Naive thymus-derived CD4-positive, alpha-beta T cell (primary cell): Measurements from ENCODE around the gene ETV6. TPM values are rescaled to one million over a fixed set of nuclear protein-coding genes. Genes with fewer than 3 reads are reported as not detected.
"Not testable (repeated sequence)": the region's sequence is repeated elsewhere in the genome, so short reads cannot be mapped to it uniquely, and the experiment has no call there.

Experiments
- ATAC-seq: fragments of 150-1000 bp; cut with Tn5 transposase; 2 replicates; pipeline ENCODE4 v1.10.0; 2021; ENCODE audit warnings: mild to moderate bottlenecking, moderate library complexity
- CTCF ChIA-PET: fragments of 350-600 bp; sonication (Branson Sonifier 250); formaldehyde crosslinking; loops from one replicate; lab custom pipeline; 2021; ENCODE audit warnings: antibody characterized with exemption; lab: Charles Lee
- POLR2A ChIA-PET: fragments of 350-600 bp; sonication (Branson Sonifier 250); formaldehyde crosslinking; loops from one replicate; lab custom pipeline; 2021; ENCODE audit warnings: antibody characterized with exemption, inconsistent platforms; lab: Charles Lee
- DNase-seq, 9 donors: peaks; one replicate each; pipeline versions ENCODE4 v3.0.0 to v3.0.0-alpha.2; 2020 to 2022; ENCODE audit warnings: mixed read lengths in 1 of 9
- H3K27ac ChIP-seq: one replicate; pipeline ENCODE4 v1.7.0; 2013; ENCODE audit warnings: mild to moderate bottlenecking, low read depth, low read length, moderate library complexity
- H3K27me3 ChIP-seq, 2 donors: one replicate each; pipeline ENCODE4 v1.7.0; 2013; ENCODE audit warnings: low read length in 2 of 2, mild to moderate bottlenecking in 2 of 2, moderate library complexity in 2 of 2; ENCODE audit not compliant: control insufficient read depth in 2 of 2, insufficient read depth in 2 of 2
- H3K36me3 ChIP-seq, 3 experiments: 1 replicate in 2 of 3; 2 replicates in 1 of 3; pipeline ENCODE4 v1.7.0; 2013; ENCODE audit warnings: low read length in 3 of 3, mild to moderate bottlenecking in 3 of 3, moderate library complexity in 1 of 3; ENCODE audit not compliant: insufficient read depth in 3 of 3, control insufficient read depth in 2 of 3
- H3K4me1 ChIP-seq, 2 donors: one replicate each; pipeline ENCODE4 v1.7.0; 2013; ENCODE audit warnings: low read length in 2 of 2, mild to moderate bottlenecking in 2 of 2, moderate library complexity in 1 of 2; ENCODE audit not compliant: control insufficient read depth in 2 of 2, insufficient read depth in 2 of 2
- H3K4me3 ChIP-seq: 2 replicates; pipeline ENCODE4 v1.7.0; 2013; ENCODE audit warnings: mild to moderate bottlenecking, low read length
- H3K9me3 ChIP-seq, 3 experiments: 1 replicate in 2 of 3; 2 replicates in 1 of 3; pipeline ENCODE4 v1.7.0; 2013; ENCODE audit warnings: low read length in 3 of 3; ENCODE audit not compliant: control insufficient read depth in 2 of 3
- H3K27ac Mint-ChIP-seq, 9 donors: one replicate each; pipeline ENCODE4 v1.8.0; 2020 to 2022; ENCODE audit warnings: mixed read lengths in 9 of 9, mild to moderate bottlenecking in 8 of 9, moderate library complexity in 5 of 9, inconsistent platforms in 2 of 9
- H3K27me3 Mint-ChIP-seq, 5 donors: one replicate each; pipeline ENCODE4 v1.8.0; 2021 to 2022; ENCODE audit warnings: mixed read lengths in 5 of 5, mild to moderate bottlenecking in 1 of 5
- H3K36me3 Mint-ChIP-seq, 5 donors: one replicate each; pipeline ENCODE4 v1.8.0; 2020 to 2022; ENCODE audit warnings: mixed read lengths in 5 of 5, mild to moderate bottlenecking in 3 of 5, inconsistent platforms in 1 of 5
- H3K4me1 Mint-ChIP-seq, 7 donors: one replicate each; pipeline ENCODE4 v1.8.0; 2020 to 2022; ENCODE audit warnings: mixed read lengths in 7 of 7, mild to moderate bottlenecking in 3 of 7, inconsistent platforms in 1 of 7
- H3K4me3 Mint-ChIP-seq, 10 donors: one replicate each; pipeline ENCODE4 v1.8.0; 2020 to 2022; ENCODE audit warnings: mild to moderate bottlenecking in 10 of 10, mixed read lengths in 10 of 10, moderate library complexity in 6 of 10, inconsistent platforms in 2 of 10
- H3K9me3 Mint-ChIP-seq, 11 donors: one replicate each; pipeline ENCODE4 v1.8.0; 2020 to 2022; ENCODE audit warnings: mixed read lengths in 11 of 11, mild to moderate bottlenecking in 4 of 11, inconsistent platforms in 1 of 11, moderate library complexity in 1 of 11
- intact Hi-C, 2 donors: fragments of 100-400 bp; cut with micrococcal nuclease; formaldehyde crosslinking; loops; one replicate each; pipeline ENCODE4 v1.15.1; 2023
- polyA plus RNA-seq, 2 donors: library from polyadenylated mRNA; unstranded; fragments of 300-500 nt; fragmentation: Illumina TruSeq; gene quantifications; one replicate each; pipeline ENCODE4 v1.2.3, GENCODE V29; 2021
- total RNA-seq, 6 experiments: library from RNA in 5 of 6; stranded (reverse) in 5 of 6; gene quantifications; 1 replicate in 5 of 6; 2 replicates in 1 of 6; pipeline ENCODE4 v1.2.3 and lab custom pipeline; 2021 to 2026

Gene ETV6
- total and polyA plus RNA-seq, 7 experiments from 2014 or later = 2.2 to 70.3 (median 25.3) TPM

GRCh38 chr12:11907625-11908024 is 258.2 kb downstream of the ETV6 start:
- CTCF ChIA-PET = no interaction called here
- peaks cover 5 to 45% (median 14%) of the 10 kb centered on the region in 5 donors for H3K36me3 Mint-ChIP-seq

GRCh38 chr12:11909406-11909805 is 259.9 kb downstream of the ETV6 start:
- CTCF ChIA-PET, H3K4me3 ChIP-seq, H3K27me3 Mint-ChIP-seq, intact Hi-C loops, H3K4me3 Mint-ChIP-seq, H3K9me3 ChIP-seq, H3K27me3 ChIP-seq, H3K36me3 ChIP-seq, DNase-seq, ATAC-seq, H3K27ac Mint-ChIP-seq, H3K27ac ChIP-seq, POLR2A ChIA-PET, H3K4me1 ChIP-seq: not testable (repeated sequence)
- H3K4me1 Mint-ChIP-seq = peaks cover 5 to 23% (median 18%) of the 10 kb centered on the region in 7 donors
- H3K36me3 Mint-ChIP-seq = peaks cover 5 to 42% (median 14%) of the 10 kb centered on the region in 5 donors
- H3K9me3 Mint-ChIP-seq = peaks cover 5 to 37% (median 14%) of the 10 kb centered on the region in 11 donors

More at GRCh38 chr12:11907625-11908024, 258.2 kb downstream of the ETV6 start:
- no peaks in the 10 kb centered on the region for H3K27me3 ChIP-seq
- Mint-ChIP-seq H3K9me3 (peaks cover 5 to 37% (median 14%) of the 10 kb centered on the region in 11 donors), H3K4me3 (no peak overlapping the region), H3K4me1 (peaks cover 5 to 36% (median 30%) of the 10 kb centered on the region in 7 donors), H3K27me3 (peaks cover 0 to 4% (median 0%) of the 10 kb centered on the region in 5 donors), H3K27ac (no peak overlapping the region)
- H3K9me3 ChIP-seq = no peaks in the 10 kb centered on the region
- no peak for DNase-seq
- no peaks in the 10 kb centered on the region for H3K36me3 ChIP-seq
- H3K4me1 ChIP-seq = peaks cover 0 to under 1% of the 10 kb centered on the region in 2 donors
- POLR2A ChIA-PET = no interaction called here
- no peak overlapping the region for H3K27ac ChIP-seq
- no peak overlapping the region for H3K4me3 ChIP-seq
- ATAC-seq = no peak
- intact Hi-C loops = no loop called here

DNA sequence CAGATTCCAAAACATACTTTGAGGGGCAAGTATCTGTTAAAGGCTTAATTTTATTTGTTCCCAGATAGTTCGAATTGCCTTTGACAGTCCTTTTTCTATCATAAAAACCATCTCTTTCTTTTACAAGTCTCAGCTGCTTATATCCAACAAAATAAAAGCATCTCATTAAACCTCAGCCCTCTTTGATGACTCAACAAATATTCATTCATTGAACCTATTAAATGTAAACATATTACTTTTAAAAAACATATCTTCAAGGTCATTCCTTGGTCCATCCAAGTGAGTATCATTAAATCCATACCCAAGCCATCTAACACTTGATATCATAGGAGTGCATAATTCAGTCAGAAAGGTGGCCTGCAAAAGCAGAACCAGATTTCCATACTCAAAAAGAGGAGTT is 266.6 kb downstream of the ETV6 start:
- no peak overlapping the region for H3K4me3 Mint-ChIP-seq
- no peak overlapping the region for H3K27ac Mint-ChIP-seq
- peaks cover 0 to 7% (median 0%) of the 10 kb centered on the region in 7 donors for H3K4me1 Mint-ChIP-seq
- H3K36me3 ChIP-seq = no peaks in the 10 kb centered on the region
- ChIA-PET CTCF (interaction anchor here (0.6 kb wide), 1 partner anchor 14 kb away, joined by 4 read pairs; no protein-coding TSS in a partner anchor), POLR2A (interaction anchor here (0.6 to 1.1 kb wide), 2 partner anchors 74 to 102 kb away, joined by 3 read pairs; no protein-coding TSS in a partner anchor)
- no peak for ATAC-seq
- H3K27me3 ChIP-seq = no peaks in the 10 kb centered on the region
- no peak overlapping the region for H3K27ac ChIP-seq
- H3K27me3 Mint-ChIP-seq = peaks cover 0 to 6% (median 0%) of the 10 kb centered on the region in 5 donors
- peaks cover 0 to 17% (median 3%) of the 10 kb centered on the region in 11 donors for H3K9me3 Mint-ChIP-seq
- peaks cover 0 to 14% (median 4%) of the 10 kb centered on the region in 5 donors for H3K36me3 Mint-ChIP-seq
- DNase-seq = no peak
- no peaks in the 10 kb centered on the region for H3K9me3 ChIP-seq
- H3K4me3 ChIP-seq = no peak overlapping the region
- intact Hi-C loops = loop anchor here in 1 of 2 donors (2.0 to 5.0 kb wide), 2 partner anchors 91 to 117 kb away; no protein-coding TSS in a partner anchor
- no peaks in the 10 kb centered on the region for H3K4me1 ChIP-seq

GRCh38 chr12:11916771-11917170 is 267.3 kb downstream of the ETV6 start:
- Histone ChIP-seq H3K36me3 (no peaks in the 10 kb centered on the region), H3K4me3 (no peak overlapping the region), H3K4me1 (no peaks in the 10 kb centered on the region), H3K9me3 (no peaks in the 10 kb centered on the region), H3K27me3 (no peaks in the 10 kb centered on the region), H3K27ac (no peak overlapping the region)
- Mint-ChIP-seq H3K36me3 (peaks cover 0 to 12% (median 2%) of the 10 kb centered on the region in 5 donors), H3K4me1 (peaks cover 0 to 5% (median 0%) of the 10 kb centered on the region in 7 donors), H3K27ac (peak overlapping the region in 1 of 9 donors; percentile 16), H3K27me3 (peaks cover 0 to 5% (median 0%) of the 10 kb centered on the region in 5 donors), H3K4me3 (no peak overlapping the region), H3K9me3 (peaks cover 0 to 15% (median 2%) of the 10 kb centered on the region in 11 donors)
- intact Hi-C loops = loop anchor here in 1 of 2 donors (2.0 to 5.0 kb wide), 2 partner anchors 91 to 116 kb away; no protein-coding TSS in a partner anchor
- ChIA-PET POLR2A (interaction anchor here (0.6 to 1.1 kb wide), 2 partner anchors 74 to 102 kb away, joined by 3 read pairs; no protein-coding TSS in a partner anchor), CTCF (interaction anchor here (0.6 to 2.3 kb wide), 4 partner anchors 15 to 411 kb away, joined by 3 to 7 read pairs (median 4); no protein-coding TSS in a partner anchor)
- no peak for ATAC-seq
- DNase-seq = no peak

DNA sequence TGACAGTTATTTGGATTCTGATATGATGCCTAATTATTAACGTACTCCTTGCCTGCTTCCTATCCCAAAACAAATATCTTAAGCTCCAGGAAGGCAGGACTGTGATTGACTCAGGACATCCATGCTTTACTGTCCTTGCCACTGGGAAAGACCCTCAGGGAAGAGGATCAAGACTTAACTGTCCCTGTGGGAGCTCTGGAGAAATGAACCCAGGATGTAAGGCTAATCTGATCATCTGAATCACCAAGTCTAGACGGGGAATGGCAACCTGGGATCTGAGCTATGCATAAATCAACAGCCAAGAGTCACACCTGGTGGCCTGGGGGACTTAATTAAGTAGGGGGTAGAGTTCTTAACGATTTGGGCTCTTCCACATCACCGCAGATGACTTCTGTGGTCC is 268.0 kb downstream of the ETV6 start:
- Histone ChIP-seq H3K27ac (no peak overlapping the region), H3K36me3 (no peaks in the 10 kb centered on the region), H3K4me1 (no peaks in the 10 kb centered on the region), H3K9me3 (no peaks in the 10 kb centered on the region), H3K4me3 (no peak overlapping the region), H3K27me3 (no peaks in the 10 kb centered on the region)
- ChIA-PET CTCF (interaction anchor here (2.3 kb wide), 1 partner anchor 116 kb away, joined by 7 read pairs; no protein-coding TSS in a partner anchor), POLR2A (no interaction called here)
- Mint-ChIP-seq H3K27ac (no peak overlapping the region), H3K9me3 (peaks cover 0 to 7% (median 0%) of the 10 kb centered on the region in 11 donors), H3K36me3 (peaks cover 0 to 7% (median 0%) of the 10 kb centered on the region in 5 donors), H3K27me3 (peaks cover 0 to 5% (median 0%) of the 10 kb centered on the region in 5 donors), H3K4me1 (peaks cover 0 to 3% (median 0%) of the 10 kb centered on the region in 7 donors), H3K4me3 (no peak overlapping the region)
- DNase-seq = no peak
- no peak for ATAC-seq
- intact Hi-C loops = loop anchor here in 1 of 2 donors (2.0 to 5.0 kb wide), 2 partner anchors 90 to 115 kb away; no protein-coding TSS in a partner anchor

GRCh38 chr12:11920231-11920630 is 270.8 kb downstream of the ETV6 start:
- no peaks in the 10 kb centered on the region for H3K36me3 ChIP-seq
- intact Hi-C loops = no loop called here
- no peaks in the 10 kb centered on the region for H3K36me3 Mint-ChIP-seq
- H3K27ac Mint-ChIP-seq = no peak overlapping the region
- no peaks in the 10 kb centered on the region for H3K9me3 Mint-ChIP-seq
- no peak overlapping the region for H3K4me3 ChIP-seq
- H3K4me1 ChIP-seq = no peaks in the 10 kb centered on the region
- H3K27ac ChIP-seq = no peak overlapping the region
- H3K4me3 Mint-ChIP-seq = no peak overlapping the region
- ATAC-seq = no peak
- no peaks in the 10 kb centered on the region for H3K27me3 ChIP-seq
- no peaks in the 10 kb centered on the region for H3K9me3 ChIP-seq
- ChIA-PET POLR2A (no interaction called here), CTCF (interaction anchor here (1.7 kb wide), 1 partner anchor 113 kb away, joined by 6 read pairs; no protein-coding TSS in a partner anchor)
- H3K4me1 Mint-ChIP-seq = peaks cover 0 to 9% (median 0%) of the 10 kb centered on the region in 7 donors
- H3K27me3 Mint-ChIP-seq = peaks cover 0 to 5% (median 0%) of the 10 kb centered on the region in 5 donors
- no peak for DNase-seq
